H9 (cell line): Measurements from ENCODE around the gene LPCAT2. TPM values are rescaled to one million over a fixed set of nuclear protein-coding genes. Genes with fewer than 3 reads are reported as not detected.

Source experiments
- DNase-seq: peaks from one replicate; pipeline ENCODE4 v3.0.0-alpha.2; 2017
- H2AFZ ChIP-seq: one replicate; pipeline ENCODE4 v1.6.1; 2013; ENCODE audit warnings: mild to moderate bottlenecking, low read length, control low read depth, moderate library complexity
- H2AK5ac ChIP-seq: 2 replicates; pipeline ENCODE4 v1.6.1; 2013; ENCODE audit warnings: low read length, control low read depth, mixed read lengths; ENCODE audit not compliant: insufficient read length
- H2BK120ac ChIP-seq: one replicate; pipeline ENCODE4 v1.6.1; 2013; ENCODE audit warnings: low read depth, mild to moderate bottlenecking, low read length, control low read depth, inconsistent platforms; ENCODE audit not compliant: poor library complexity, severe bottlenecking
- H2BK12ac ChIP-seq: 2 replicates; pipeline ENCODE4 v1.6.1; 2013; ENCODE audit warnings: low read length, control low read depth, mixed read lengths, low read depth; ENCODE audit not compliant: insufficient read length
- H2BK15ac ChIP-seq: 2 replicates; pipeline ENCODE4 v1.6.1; 2013; ENCODE audit warnings: low read depth, low read length, control low read depth
- H2BK20ac ChIP-seq: one replicate; pipeline ENCODE4 v1.6.1; 2013; ENCODE audit warnings: low read depth, mild to moderate bottlenecking, low read length, control low read depth, inconsistent platforms; ENCODE audit not compliant: poor library complexity, severe bottlenecking
- H2BK5ac ChIP-seq: 2 replicates; pipeline ENCODE4 v1.6.1; 2013; ENCODE audit warnings: low read length, control low read depth, mixed read lengths; ENCODE audit not compliant: insufficient read length
- H3K14ac ChIP-seq: 2 replicates; pipeline ENCODE4 v1.6.1; 2013; ENCODE audit warnings: low read length, control low read depth; ENCODE audit not compliant: insufficient read depth
- H3K18ac ChIP-seq: 2 replicates; pipeline ENCODE4 v1.6.1; 2013; ENCODE audit warnings: low read depth, mild to moderate bottlenecking, mixed read lengths, low read length, control low read depth; ENCODE audit not compliant: insufficient read length
- H3K23ac ChIP-seq: 2 replicates; pipeline ENCODE4 v1.6.1; 2013; ENCODE audit warnings: low read length, control low read depth, mixed read lengths, low read depth; ENCODE audit not compliant: insufficient read length
- H3K23me2 ChIP-seq: 2 replicates; pipeline ENCODE4 v1.6.1; 2013; ENCODE audit warnings: low read depth, mild to moderate bottlenecking, mixed read lengths, low read length, control low read depth; ENCODE audit not compliant: insufficient read length, poor library complexity, severe bottlenecking
- H3K27ac ChIP-seq: 2 replicates; pipeline ENCODE4 v1.5.1; 2013; ENCODE audit warnings: low read length, control low read depth, mixed read lengths, low read depth; ENCODE audit not compliant: insufficient read length
- H3K27me3 ChIP-seq: 2 replicates; pipeline ENCODE4 v1.6.1; 2013; ENCODE audit warnings: low read length, control low read depth, inconsistent platforms; ENCODE audit not compliant: insufficient read depth
- H3K4ac ChIP-seq: 2 replicates; pipeline ENCODE4 v1.6.1; 2013; ENCODE audit warnings: low read depth, mild to moderate bottlenecking, control low read depth, inconsistent platforms, low read length, moderate library complexity
- H3K4me1 ChIP-seq: 2 replicates; pipeline ENCODE4 v1.6.1; 2013; ENCODE audit warnings: low read length, control low read depth, inconsistent platforms; ENCODE audit not compliant: insufficient read depth
- H3K4me2 ChIP-seq: 2 replicates; pipeline ENCODE4 v1.6.1; 2013; ENCODE audit warnings: low read length, control low read depth, mixed read lengths; ENCODE audit not compliant: insufficient read length, insufficient read depth
- H3K56ac ChIP-seq: 2 replicates; pipeline ENCODE4 v1.6.1; 2013; ENCODE audit warnings: low read depth, mild to moderate bottlenecking, mixed read lengths, low read length, control low read depth; ENCODE audit not compliant: insufficient read length
- H3K79me1 ChIP-seq: 2 replicates; pipeline ENCODE4 v1.6.1; 2013; ENCODE audit warnings: low read depth, mild to moderate bottlenecking, moderate library complexity, low read length, control low read depth, inconsistent platforms; ENCODE audit not compliant: insufficient read depth, poor library complexity, severe bottlenecking
- H3K79me2 ChIP-seq: 2 replicates; pipeline ENCODE4 v1.6.1; 2013; ENCODE audit warnings: low read length, control low read depth, inconsistent platforms; ENCODE audit not compliant: insufficient read depth
- H3K9ac ChIP-seq: 2 replicates; pipeline ENCODE4 v1.6.1; 2013; ENCODE audit warnings: low read length, control low read depth, mixed read lengths; ENCODE audit not compliant: insufficient read length; ENCODE audit errors: extremely low read depth
- H3K9me3 ChIP-seq: one replicate; pipeline ENCODE4 v1.6.1; 2013; ENCODE audit warnings: low read depth, low read length, inconsistent platforms; ENCODE audit not compliant: control insufficient read depth
- H3T11ph ChIP-seq: one replicate; pipeline ENCODE4 v1.6.1; 2013; ENCODE audit warnings: mild to moderate bottlenecking, low read length, control low read depth, inconsistent platforms
- H4K20me1 ChIP-seq: one replicate; pipeline ENCODE4 v1.6.1; 2013; ENCODE audit not compliant: control insufficient read depth, insufficient read length, insufficient read depth
- H4K5ac ChIP-seq: 2 replicates; pipeline ENCODE4 v1.6.1; 2013; ENCODE audit warnings: low read depth, mild to moderate bottlenecking, mixed read lengths, low read length, control low read depth; ENCODE audit not compliant: insufficient read length
- H4K8ac ChIP-seq: replicated peaks from 2 replicates; pipeline ENCODE4 v1.6.1; 2013; ENCODE audit warnings: low read length, control low read depth, mixed read lengths, low read depth; ENCODE audit not compliant: insufficient read length
- H4K91ac ChIP-seq: 2 replicates; pipeline ENCODE4 v1.6.1; 2013; ENCODE audit warnings: low read depth, mild to moderate bottlenecking, moderate library complexity, mixed read lengths, low read length, control low read depth; ENCODE audit not compliant: insufficient read length
- H3K27ac Mint-ChIP-seq, 3 experiments: 2 replicates in 2 of 3; 3 replicates in 1 of 3; pipeline ENCODE4 v1.8.0; 2020 to 2021; ENCODE audit warnings: mixed read lengths in 3 of 3, mild to moderate bottlenecking in 1 of 3, moderate library complexity in 1 of 3
- H3K27me3 Mint-ChIP-seq: 2 replicates; pipeline ENCODE4 v1.8.0; 2021; ENCODE audit warnings: low read depth, mild to moderate bottlenecking, moderate library complexity, mixed read lengths
- H3K36me3 Mint-ChIP-seq, 3 experiments: 2 replicates in 2 of 3; 3 replicates in 1 of 3; pipeline ENCODE4 v1.8.0; 2020 to 2021; ENCODE audit warnings: low read depth in 3 of 3, mixed read lengths in 3 of 3; ENCODE audit not compliant: insufficient read depth in 1 of 3
- H3K4me1 Mint-ChIP-seq, 2 experiments: 2 replicates each; pipeline ENCODE4 v1.8.0; 2020; ENCODE audit warnings: mixed read lengths in 2 of 2
- H3K4me3 Mint-ChIP-seq, 2 experiments: 2 replicates in 1 of 2; 3 replicates in 1 of 2; pipeline ENCODE4 v1.8.0; 2020 to 2021; ENCODE audit warnings: mild to moderate bottlenecking in 2 of 2, mixed read lengths in 2 of 2, moderate library complexity in 1 of 2
- H3K9me3 Mint-ChIP-seq, 2 experiments: 2 replicates in 1 of 2; 3 replicates in 1 of 2; pipeline ENCODE4 v1.8.0; 2020; ENCODE audit warnings: mild to moderate bottlenecking in 2 of 2, mixed read lengths in 2 of 2, moderate library complexity in 1 of 2
- CTCF ChIP-seq: fragments of 200-600 bp; sonication (generic); conservative IDR thresholded peaks from 3 replicates; pipeline ENCODE4 v1.8.0; 2021; ENCODE audit warnings: antibody characterized with exemption, mild to moderate bottlenecking
- WGBS: extraction: QIAGEN DNeasy Blood & Tissue Kit; methylation state at CpG from one replicate; pipeline ENCODE4 v1.1.7; 2013; ENCODE audit warnings: missing lambda C conversion rate, low lambda C conversion rate, mixed read lengths; ENCODE audit not compliant: insufficient read length; ENCODE audit errors: extremely low coverage; 5-methylcytosine and 5-hydroxymethylcytosine counted together
- total RNA-seq: library from RNA; stranded (reverse); gene quantifications from 2 replicates; pipeline ENCODE4 v1.2.1, GENCODE V29; 2021

The LPCAT2 gene
- total RNA-seq, 1 experiment from 2014 or later: 2.8 TPM

DNA sequence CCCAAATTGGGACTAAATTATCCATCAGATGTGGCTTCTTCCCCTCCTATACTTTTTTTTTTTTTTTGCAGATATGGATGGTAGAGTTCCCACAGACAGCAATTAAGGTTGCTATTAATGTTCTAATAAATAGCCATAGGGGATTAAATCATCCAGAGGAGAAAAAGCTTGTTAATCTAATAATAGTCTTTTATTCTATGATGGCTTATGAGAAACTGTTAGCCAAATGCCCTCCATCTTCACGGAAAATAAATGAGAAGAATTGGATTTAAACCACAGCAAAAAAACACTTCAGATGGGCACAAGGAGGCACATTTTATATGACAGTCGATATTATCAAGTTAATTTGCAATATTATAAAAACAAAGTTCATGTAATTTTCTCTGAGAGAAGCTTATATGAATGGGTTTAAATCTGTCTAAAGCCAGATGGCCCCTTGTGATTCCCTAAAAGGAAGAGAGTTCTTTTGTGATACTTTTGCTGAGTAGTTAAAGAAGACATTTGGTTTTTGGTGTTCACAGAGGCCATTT, 52.5 kb downstream of the LPCAT2 start:
- Histone ChIP-seq H3K56ac (no peak overlapping the region), H3K9ac (no peak overlapping the region), H3K27ac (no peak overlapping the region), H2BK120ac (no peak overlapping the region), H3T11ph (no peak overlapping the region), H3K79me2 (no peaks in the 10 kb centered on the region), H3K79me1 (no peaks in the 10 kb centered on the region), H2AK5ac (no peak overlapping the region), H4K8ac (no peak overlapping the region), H2AFZ (no peak overlapping the region), H2BK5ac (no peak overlapping the region), H4K91ac (no peak overlapping the region), H3K23ac (no peak overlapping the region), H3K9me3 (no peaks in the 10 kb centered on the region), H3K18ac (no peak overlapping the region), H3K27me3 (no peaks in the 10 kb centered on the region), H3K23me2 (no peaks in the 10 kb centered on the region), H3K14ac (no peak overlapping the region), H2BK12ac (no peak overlapping the region), H2BK15ac (no peak overlapping the region), H4K20me1 (no peaks in the 10 kb centered on the region), H3K4me1 (no peaks in the 10 kb centered on the region), H3K4me2 (no peak overlapping the region), H2BK20ac (no peak overlapping the region), H4K5ac (no peak overlapping the region), H3K4ac (no peak overlapping the region)
- Mint-ChIP-seq H3K4me1 (no peaks in the 10 kb centered on the region), H3K27ac (no peak overlapping the region), H3K4me3 (no peak overlapping the region), H3K27me3 (no peaks in the 10 kb centered on the region), H3K36me3 (no peaks in the 10 kb centered on the region), H3K9me3 (no peaks in the 10 kb centered on the region)
- no CpG with 5 or more reads among the region's 2 CpGs for WGBS
- TF ChIP-seq CTCF: no peak
- no peak for DNase-seq
